WERI-Rb-1 (cell line): ENCODE data around the gene BLCAP.
"Not testable (repeated sequence)": the region's sequence is repeated elsewhere in the genome, so short reads cannot be mapped to it uniquely, and the experiment has no call there.

Source experiments
- DNase-seq: peaks from one replicate; pipeline ENCODE4 v3.0.0-alpha.2; 2020
- H3K27ac ChIP-seq: fragments of 250-450 bp; sonication (Bioruptor Pico); 2 replicates; pipeline ENCODE4 v1.5.1; 2020; ENCODE audit warnings: mild to moderate bottlenecking, moderate library complexity
- H3K27me3 ChIP-seq: fragments of 250-450 bp; sonication (Bioruptor Pico); 2 replicates; pipeline ENCODE4 v1.5.1; 2021; ENCODE audit warnings: mild to moderate bottlenecking, low read depth, moderate library complexity; ENCODE audit not compliant: insufficient read depth, severe bottlenecking
- H3K36me3 ChIP-seq: fragments of 250-450 bp; sonication (Bioruptor Pico); 2 replicates; pipeline ENCODE4 v1.5.1; 2020; ENCODE audit warnings: mild to moderate bottlenecking, moderate library complexity
- H3K4me3 ChIP-seq: 2 replicates; pipeline ENCODE4 v1.5.1; 2011; ENCODE audit warnings: low read depth, mild to moderate bottlenecking, control low read depth, low read length
- H3K9me3 ChIP-seq: fragments of 250-450 bp; sonication (Bioruptor Pico); 2 replicates; pipeline ENCODE4 v1.5.1; 2021; ENCODE audit warnings: mild to moderate bottlenecking, moderate library complexity; ENCODE audit not compliant: severe bottlenecking
- CTCF ChIP-seq: IDR thresholded peaks from 2 replicates; pipeline ENCODE4 v1.5.1; 2011; ENCODE audit warnings: low read depth, mild to moderate bottlenecking, control low read depth, inconsistent platforms, low read length

BLCAP gene

GRCh38 chr20:37471741-37472235 lies 55.9 kb downstream of the BLCAP start:
- no peaks in the 10 kb centered on the region for H3K36me3 ChIP-seq

DNA sequence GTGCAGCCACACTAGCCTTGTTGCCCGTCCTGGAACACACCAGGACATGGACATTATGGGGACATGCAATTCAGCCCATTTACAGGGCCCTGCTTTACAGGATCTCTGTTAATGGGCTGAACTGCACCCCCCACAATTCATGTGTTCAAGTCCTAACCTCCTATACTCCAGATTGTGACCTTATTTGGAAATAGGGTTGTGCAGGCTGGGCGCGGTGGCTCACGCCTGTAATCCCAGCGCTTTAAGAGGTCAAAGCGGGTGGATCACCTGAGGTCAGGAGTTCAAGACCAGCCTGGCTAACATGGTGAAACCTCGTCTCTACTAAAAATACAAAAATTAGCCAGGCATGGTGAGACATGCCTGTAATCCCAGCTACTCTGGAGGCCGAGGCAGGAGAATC lies 57.5 kb downstream of the BLCAP start:
- H3K9me3 ChIP-seq, H3K27me3 ChIP-seq, H3K4me3 ChIP-seq, H3K36me3 ChIP-seq: not testable (repeated sequence)
- DNase-seq, result peak; percentile 53
- H3K27ac ChIP-seq, result peak overlapping the region; percentile 87

More at GRCh38 chr20:37471741-37472235, 55.9 kb downstream of the BLCAP start:
- DNase-seq, result no peak
- Histone ChIP-seq H3K27ac (no peak overlapping the region), H3K9me3 (no peaks in the 10 kb centered on the region), H3K27me3 (no peaks in the 10 kb centered on the region), H3K4me3 (no peak overlapping the region)
- TF ChIP-seq CTCF, result no peak

DNA sequence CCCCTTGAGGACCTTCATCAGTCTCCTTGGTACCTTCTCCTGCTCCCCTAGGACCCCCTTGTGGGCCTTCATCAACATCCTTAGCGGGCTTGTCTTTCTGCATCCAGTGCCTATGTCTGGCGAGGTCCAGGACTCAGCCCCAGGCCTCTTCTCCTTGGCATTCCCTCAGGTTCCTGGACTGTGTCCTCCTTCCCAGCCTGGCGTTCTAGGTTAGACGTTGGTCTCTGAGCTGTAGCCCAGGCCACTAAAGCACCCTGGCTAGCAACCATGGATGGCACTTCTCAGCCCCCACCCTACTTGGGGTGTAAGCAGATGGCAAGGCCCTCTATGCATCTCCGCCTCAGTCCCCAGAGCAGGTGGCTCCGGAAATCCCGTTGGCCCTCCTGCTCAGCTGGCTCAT lies 58.1 kb downstream of the BLCAP start:
- no peaks in the 10 kb centered on the region for H3K9me3 ChIP-seq
- H3K4me3 ChIP-seq, result no peak overlapping the region
- H3K36me3 ChIP-seq, result no peaks in the 10 kb centered on the region
- H3K27ac ChIP-seq, result peak overlapping the region; percentile 87
- H3K27me3 ChIP-seq, result no peaks in the 10 kb centered on the region
- DNase-seq, result peak; percentile 43
- no peak for TF ChIP-seq CTCF

DNA sequence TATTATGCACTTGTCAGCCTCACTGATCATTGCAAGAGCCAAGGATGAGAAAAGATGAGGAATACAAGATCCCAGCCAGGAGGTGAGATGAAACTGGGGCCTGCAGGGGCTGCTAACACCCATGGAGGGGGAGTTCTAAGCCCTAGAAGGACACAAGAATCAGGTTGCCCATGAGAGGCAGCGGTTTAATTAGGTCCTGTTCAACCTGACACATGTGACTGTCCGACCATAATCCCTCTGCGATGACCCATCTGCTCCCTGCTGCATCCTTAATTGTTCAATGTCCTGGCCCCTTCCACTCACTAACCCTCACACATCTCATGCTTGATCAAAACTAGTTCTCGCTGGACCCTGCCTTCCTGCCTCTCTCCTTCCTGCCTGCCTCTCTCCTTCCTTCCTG lies 58.8 kb downstream of the BLCAP start:
- H3K27me3 ChIP-seq, result no peaks in the 10 kb centered on the region
- no peaks in the 10 kb centered on the region for H3K9me3 ChIP-seq
- H3K36me3 ChIP-seq, result no peaks in the 10 kb centered on the region
- H3K4me3 ChIP-seq, result no peak overlapping the region
- peak overlapping the region; percentile 87 for H3K27ac ChIP-seq
- TF ChIP-seq CTCF, result no peak
- peak; percentile 78 for DNase-seq
